Panc1 (cell line): Measurements from ENCODE around the gene MYL9. TPM values are rescaled to one million over a fixed set of nuclear protein-coding genes. Genes with fewer than 3 reads are reported as not detected.

Experiments used
- ATAC-seq: fragments of 200-7000 bp; cut with Tn5 transposase; 2 replicates; pipeline ENCODE4 v1.9.1; 2020; ENCODE audit warnings: mild to moderate bottlenecking, moderate library complexity
- BruUV-seq: library from RNA; stranded (reverse); fragments of 400-500 nt; replicated peaks from 2 replicates; lab custom pipeline; 2021; lab: Mats Ljungman, UMichigan
- CTCF ChIA-PET: fragments of 300-600 bp; sonication (Branson Sonifier 250); formaldehyde crosslinking; loops from one replicate; lab custom pipeline; 2022; ENCODE audit warnings: antibody characterized with exemption; lab: Charles Lee
- POLR2A ChIA-PET: fragments of 300-600 bp; sonication (Branson Sonifier 250); formaldehyde crosslinking; loops from one replicate; lab custom pipeline; 2022; ENCODE audit warnings: antibody characterized with exemption; lab: Charles Lee
- DNase-seq: peaks from one replicate; pipeline ENCODE4 v3.0.0-alpha.2; 2010; ENCODE audit warnings: low read depth, low spot score
- H3K27ac ChIP-seq: 2 replicates; pipeline ENCODE4 v1.5.1; 2011; ENCODE audit warnings: mild to moderate bottlenecking, low read length, inconsistent platforms
- H3K27me3 ChIP-seq: fragments of 200-500 bp; sonication (Bioruptor generic); 2 replicates; pipeline ENCODE4 v1.6.0; 2014; ENCODE audit warnings: low read length, inconsistent platforms; ENCODE audit not compliant: control insufficient read depth, insufficient read depth
- H3K36me3 ChIP-seq: fragments of 200-500 bp; sonication (Bioruptor generic); 2 replicates; pipeline ENCODE4 v1.5.1; 2014; ENCODE audit warnings: inconsistent platforms, mild to moderate bottlenecking, low read length, moderate library complexity; ENCODE audit not compliant: control insufficient read depth, insufficient read depth
- H3K4me1 ChIP-seq: 2 replicates; pipeline ENCODE4 v1.5.1; 2011; ENCODE audit warnings: inconsistent platforms, mild to moderate bottlenecking, low read length, moderate library complexity; ENCODE audit not compliant: control insufficient read depth, insufficient read depth
- H3K4me3 ChIP-seq, 2 experiments: 2 replicates each; pipeline ENCODE4 v1.5.1; 2011 to 2012; ENCODE audit warnings: low read depth in 2 of 2, low read length in 2 of 2, mild to moderate bottlenecking in 2 of 2, inconsistent platforms in 1 of 2, moderate library complexity in 1 of 2
- H3K9me3 ChIP-seq: fragments of 200-500 bp; sonication (Bioruptor generic); 2 replicates; pipeline ENCODE4 v1.5.1; 2014; ENCODE audit warnings: low read depth, mild to moderate bottlenecking, inconsistent platforms, low read length, moderate library complexity; ENCODE audit not compliant: control insufficient read depth, insufficient read depth
- POLR2AphosphoS5 ChIP-seq: IDR thresholded peaks from 2 replicates; pipeline ENCODE4 v1.6.1; 2012; ENCODE audit warnings: mild to moderate bottlenecking, low read depth, low read length, moderate library complexity
- SIN3A ChIP-seq: IDR thresholded peaks from 2 replicates; pipeline ENCODE4 v1.6.1; 2012; ENCODE audit warnings: low read depth, mild to moderate bottlenecking, low read length, moderate library complexity, borderline replicate concordance; ENCODE audit not compliant: insufficient read depth
- TCF7L2 ChIP-seq: IDR thresholded peaks from 2 replicates; pipeline ENCODE4 v1.6.1; 2011; ENCODE audit warnings: mild to moderate bottlenecking, low read depth, low read length, inconsistent platforms
- in situ Hi-C: cut with HindIII; loops from 2 replicates; pipeline ENCODE4 v1.10.0; 2016; ENCODE audit warnings: low sequenced_read_pairs, low pct_unique_long_range_greater_than_20kb
- intact Hi-C: fragments of 100-400 bp; cut with micrococcal nuclease; formaldehyde crosslinking; loops from one replicate; pipeline ENCODE4 v1.10.0; 2022; ENCODE audit not compliant: unreplicated experiment
- total RNA-seq: library from RNA; stranded (reverse); gene quantifications from one replicate; pipeline ENCODE4 v1.2.1, GENCODE V29; 2021; ENCODE audit not compliant: unreplicated experiment
- TF ChIP-seq, protein P1 (sequence below): fragments of 450-650 bp; IDR thresholded peaks from 2 replicates; pipeline ENCODE4 v1.5.1; 2017; ENCODE audit warnings: mild to moderate bottlenecking
- TF ChIP-seq, protein P2 (sequence below), 2 experiments: IDR thresholded peaks; 2 replicates each; pipeline ENCODE4 v1.6.1; 2011 to 2012; ENCODE audit warnings: low read depth in 2 of 2, control low read depth in 1 of 2, low read length in 1 of 2, mild to moderate bottlenecking in 1 of 2, moderate library complexity in 1 of 2; ENCODE audit not compliant: insufficient read depth in 1 of 2

The MYL9 gene
- total RNA-seq, 1 experiment from 2014 or later = 107 TPM

DNA sequence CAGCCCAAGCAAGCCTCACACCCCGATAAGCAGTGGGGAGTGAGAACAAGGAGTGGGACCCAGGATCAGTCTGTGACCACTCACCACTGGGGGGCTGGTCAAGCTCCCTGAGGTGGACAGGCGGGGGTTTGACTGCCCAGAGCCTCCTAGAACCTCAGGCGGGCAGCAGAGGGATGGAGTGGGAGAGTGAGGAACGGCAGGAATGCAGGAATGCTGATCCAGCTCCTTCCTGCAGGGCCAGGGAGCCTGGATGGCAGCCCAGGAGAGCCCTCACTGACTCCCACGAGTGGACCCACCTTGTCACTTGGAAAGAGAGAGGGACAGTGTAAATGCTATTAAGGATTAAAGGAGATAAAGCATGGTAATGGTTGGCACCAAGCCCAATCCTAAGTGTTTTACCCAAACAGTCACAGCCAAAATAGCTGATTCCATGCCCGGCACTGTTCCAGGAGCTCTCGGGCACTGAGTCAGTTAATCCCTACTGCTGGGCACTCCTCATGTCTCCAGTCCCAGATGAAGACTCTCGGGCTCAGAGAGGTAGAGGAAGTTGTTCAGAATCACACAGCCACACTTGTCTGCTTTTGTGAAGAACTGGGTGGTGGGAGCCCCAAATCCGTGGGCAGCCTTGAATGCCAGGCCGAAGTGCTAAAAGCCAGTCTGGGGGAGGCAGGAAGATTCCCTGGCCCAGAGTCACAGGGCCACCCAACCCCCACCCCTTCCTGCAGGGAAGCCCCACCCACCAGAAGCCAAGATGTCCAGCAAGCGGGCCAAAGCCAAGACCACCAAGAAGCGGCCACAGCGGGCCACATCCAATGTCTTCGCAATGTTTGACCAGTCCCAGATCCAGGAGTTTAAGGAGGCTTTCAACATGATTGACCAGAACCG is 3.1 kb downstream of the MYL9 start:
- no TSS peak for BruUV-seq
- no peak overlapping the region for H3K4me3 ChIP-seq
- TF ChIP-seq SIN3A = no peak
- no peak for TF ChIP-seq TCF7L2
- TF ChIP-seq POLR2AphosphoS5 = no peak
- TF ChIP-seq, protein P1, sequence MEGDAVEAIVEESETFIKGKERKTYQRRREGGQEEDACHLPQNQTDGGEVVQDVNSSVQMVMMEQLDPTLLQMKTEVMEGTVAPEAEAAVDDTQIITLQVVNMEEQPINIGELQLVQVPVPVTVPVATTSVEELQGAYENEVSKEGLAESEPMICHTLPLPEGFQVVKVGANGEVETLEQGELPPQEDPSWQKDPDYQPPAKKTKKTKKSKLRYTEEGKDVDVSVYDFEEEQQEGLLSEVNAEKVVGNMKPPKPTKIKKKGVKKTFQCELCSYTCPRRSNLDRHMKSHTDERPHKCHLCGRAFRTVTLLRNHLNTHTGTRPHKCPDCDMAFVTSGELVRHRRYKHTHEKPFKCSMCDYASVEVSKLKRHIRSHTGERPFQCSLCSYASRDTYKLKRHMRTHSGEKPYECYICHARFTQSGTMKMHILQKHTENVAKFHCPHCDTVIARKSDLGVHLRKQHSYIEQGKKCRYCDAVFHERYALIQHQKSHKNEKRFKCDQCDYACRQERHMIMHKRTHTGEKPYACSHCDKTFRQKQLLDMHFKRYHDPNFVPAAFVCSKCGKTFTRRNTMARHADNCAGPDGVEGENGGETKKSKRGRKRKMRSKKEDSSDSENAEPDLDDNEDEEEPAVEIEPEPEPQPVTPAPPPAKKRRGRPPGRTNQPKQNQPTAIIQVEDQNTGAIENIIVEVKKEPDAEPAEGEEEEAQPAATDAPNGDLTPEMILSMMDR = no peak
- TF ChIP-seq, protein P2, sequence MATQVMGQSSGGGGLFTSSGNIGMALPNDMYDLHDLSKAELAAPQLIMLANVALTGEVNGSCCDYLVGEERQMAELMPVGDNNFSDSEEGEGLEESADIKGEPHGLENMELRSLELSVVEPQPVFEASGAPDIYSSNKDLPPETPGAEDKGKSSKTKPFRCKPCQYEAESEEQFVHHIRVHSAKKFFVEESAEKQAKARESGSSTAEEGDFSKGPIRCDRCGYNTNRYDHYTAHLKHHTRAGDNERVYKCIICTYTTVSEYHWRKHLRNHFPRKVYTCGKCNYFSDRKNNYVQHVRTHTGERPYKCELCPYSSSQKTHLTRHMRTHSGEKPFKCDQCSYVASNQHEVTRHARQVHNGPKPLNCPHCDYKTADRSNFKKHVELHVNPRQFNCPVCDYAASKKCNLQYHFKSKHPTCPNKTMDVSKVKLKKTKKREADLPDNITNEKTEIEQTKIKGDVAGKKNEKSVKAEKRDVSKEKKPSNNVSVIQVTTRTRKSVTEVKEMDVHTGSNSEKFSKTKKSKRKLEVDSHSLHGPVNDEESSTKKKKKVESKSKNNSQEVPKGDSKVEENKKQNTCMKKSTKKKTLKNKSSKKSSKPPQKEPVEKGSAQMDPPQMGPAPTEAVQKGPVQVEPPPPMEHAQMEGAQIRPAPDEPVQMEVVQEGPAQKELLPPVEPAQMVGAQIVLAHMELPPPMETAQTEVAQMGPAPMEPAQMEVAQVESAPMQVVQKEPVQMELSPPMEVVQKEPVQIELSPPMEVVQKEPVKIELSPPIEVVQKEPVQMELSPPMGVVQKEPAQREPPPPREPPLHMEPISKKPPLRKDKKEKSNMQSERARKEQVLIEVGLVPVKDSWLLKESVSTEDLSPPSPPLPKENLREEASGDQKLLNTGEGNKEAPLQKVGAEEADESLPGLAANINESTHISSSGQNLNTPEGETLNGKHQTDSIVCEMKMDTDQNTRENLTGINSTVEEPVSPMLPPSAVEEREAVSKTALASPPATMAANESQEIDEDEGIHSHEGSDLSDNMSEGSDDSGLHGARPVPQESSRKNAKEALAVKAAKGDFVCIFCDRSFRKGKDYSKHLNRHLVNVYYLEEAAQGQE (IDR thresholded peaks at IDR 0.05; ENCODE audit: insufficient read depth in 1 of 2, low read depth in 2 of 2, low read length in 1 of 2) = no peak
- no peak overlapping the region for H3K27ac ChIP-seq
- in situ Hi-C loops (no loop called here), intact Hi-C loops (no loop called here)
- 0 out of 2 replicates have a peak, but pooled peaks have one; percentile 15 for ATAC-seq
- DNase-seq = no peak
- CTCF ChIA-PET = interaction anchor here (0.7 kb wide), 1 partner anchor 59 kb away, joined by 3 read pairs; no protein-coding TSS in a partner anchor
- H3K4me1 ChIP-seq = peaks cover 15% of the 10 kb centered on the region
- H3K36me3 ChIP-seq = no peaks in the 10 kb centered on the region
- H3K27me3 ChIP-seq = no peaks in the 10 kb centered on the region
- no peaks in the 10 kb centered on the region for H3K9me3 ChIP-seq
- POLR2A ChIA-PET = no interaction called here

DNA sequence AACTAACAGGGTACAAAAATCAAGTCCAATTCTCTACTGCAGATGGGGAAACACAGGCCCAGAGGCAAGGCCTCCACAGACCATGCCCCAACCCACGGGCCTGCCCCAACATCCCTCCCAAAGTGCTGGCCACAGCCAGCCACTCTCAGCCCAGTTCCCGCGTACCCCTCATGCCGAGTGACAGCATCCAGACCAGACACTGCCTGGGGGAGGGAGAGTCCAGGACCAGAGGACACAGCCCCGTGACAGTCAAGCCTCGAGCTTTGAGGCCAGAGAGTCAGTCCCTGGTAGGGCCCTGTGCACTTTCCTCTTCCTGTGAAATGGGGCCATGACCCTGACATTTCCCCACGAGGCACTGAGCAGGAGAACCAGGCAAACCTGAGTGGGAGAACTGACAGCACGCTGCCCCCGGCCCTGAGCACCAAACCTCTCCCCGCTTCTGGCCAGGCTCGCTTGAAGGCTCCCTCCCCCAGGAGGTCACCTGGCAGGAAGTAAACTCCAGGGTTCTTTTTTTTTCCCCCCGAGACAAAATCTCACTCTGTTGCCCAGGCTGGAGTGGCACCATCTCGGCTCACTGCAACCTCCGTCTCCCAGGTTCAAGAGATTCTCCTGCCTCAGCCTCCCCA is 4.9 kb downstream of the MYL9 start:
- POLR2A ChIA-PET = interaction anchor here (0.6 kb wide), 1 partner anchor 70 kb away, joined by 5 read pairs; no protein-coding TSS in a partner anchor
- intact Hi-C loops = no loop called here
- BruUV-seq = no TSS peak

More for the DNA sequence above, 4.9 kb downstream of the MYL9 start:
- CTCF ChIA-PET = no interaction called here
- ATAC-seq = no peak
- H3K27ac ChIP-seq = no peak overlapping the region
- no peak overlapping the region for H3K4me3 ChIP-seq
- no peaks in the 10 kb centered on the region for H3K27me3 ChIP-seq
- no peaks in the 10 kb centered on the region for H3K36me3 ChIP-seq
- no peaks in the 10 kb centered on the region for H3K9me3 ChIP-seq
- peaks cover 15% of the 10 kb centered on the region for H3K4me1 ChIP-seq
- TF ChIP-seq POLR2AphosphoS5 (no peak), SIN3A (no peak), TCF7L2 (no peak)
- TF ChIP-seq, protein P1 = no peak
- TF ChIP-seq, protein P2 (IDR thresholded peaks at IDR 0.05; ENCODE audit: insufficient read depth in 1 of 2, low read depth in 2 of 2, low read length in 1 of 2) = no peak
- in situ Hi-C loops = no loop called here
- no peak for DNase-seq
